ENCODE data around the gene ABHD2. TPM values are rescaled to one million over a fixed set of nuclear protein-coding genes. Genes with fewer than 3 reads are reported as not detected.

ABHD2 gene
- total RNA-seq, 2 experiments from 2014 or later, result 36.0 to 39.2 TPM

GRCh38 chr15:89111961-89112340 lies 23.7 kb downstream of the ABHD2 start:
- DNase-seq (no peak), ATAC-seq (ENCODE audit: poor library complexity) (no peak)
- peaks cover 32% of the 10 kb centered on the region for H3K4me1 Mint-ChIP-seq (ENCODE audit: low read depth)
- peaks cover 54% of the 10 kb centered on the region for H3K36me3 Mint-ChIP-seq (ENCODE audit: low read depth)
- H3K9me3 ChIP-seq (ENCODE audit: control insufficient read depth in 1 of 2, insufficient read depth in 1 of 2, low read length in 2 of 2), result no peaks in the 10 kb centered on the region
- H3K27me3 Mint-ChIP-seq, result no peaks in the 10 kb centered on the region
- H3K27me3 ChIP-seq (ENCODE audit: control insufficient read depth in 1 of 2, insufficient read depth in 2 of 2, low read length in 2 of 2), result no peaks in the 10 kb centered on the region
- no peak overlapping the region for H3K4me3 ChIP-seq (ENCODE audit: low read length)
- peaks cover 17% of the 10 kb centered on the region for H3K4me1 ChIP-seq (ENCODE audit: insufficient read depth, low read length)
- H3K4me3 Mint-ChIP-seq, result no peak overlapping the region
- CTCF ChIA-PET, result interaction anchor here (1.1 kb wide), 1 partner anchor 18 kb away, joined by 7 read pairs; no protein-coding TSS in a partner anchor
- POLR2A ChIA-PET, result interaction anchor here (0.6 kb wide), 1 partner anchor 140 kb away, joined by 4 read pairs; no protein-coding TSS in a partner anchor
- H3K9me3 Mint-ChIP-seq, result no peaks in the 10 kb centered on the region
- peaks cover 29% of the 10 kb centered on the region for H3K36me3 ChIP-seq (ENCODE audit: insufficient read depth, low read length)
- H3K27ac ChIP-seq (ENCODE audit: low read depth in 1 of 2, low read length in 2 of 2), result no peak overlapping the region
- no peak overlapping the region for H3K27ac Mint-ChIP-seq
- no peak for TF ChIP-seq CTCF (IDR thresholded peaks at IDR 0.05)
- intact Hi-C loops (cut with DNase I, micrococcal nuclease), result no loop called here

GRCh38 chr15:89112341-89112971 lies 24.2 kb downstream of the ABHD2 start:
- ChIA-PET CTCF (interaction anchor here (1.1 kb wide), 1 partner anchor 17 kb away, joined by 7 read pairs; no protein-coding TSS in a partner anchor), POLR2A (interaction anchor here (0.6 to 1.1 kb wide), 3 partner anchors 24 to 141 kb away, joined by 3 to 5 read pairs (median 4); partner anchors contain the start of gene ABHD2)
- peaks cover 27% of the 10 kb centered on the region for H3K4me1 Mint-ChIP-seq (ENCODE audit: low read depth)
- no peak overlapping the region for H3K4me3 ChIP-seq (ENCODE audit: low read length)
- H3K36me3 Mint-ChIP-seq (ENCODE audit: low read depth), result peaks cover 54% of the 10 kb centered on the region
- peaks cover 33% of the 10 kb centered on the region for H3K36me3 ChIP-seq (ENCODE audit: insufficient read depth, low read length)
- H3K27ac ChIP-seq (ENCODE audit: low read depth in 1 of 2, low read length in 2 of 2), result no peak overlapping the region
- TF ChIP-seq CTCF (IDR thresholded peaks at IDR 0.05), result no peak
- H3K4me3 Mint-ChIP-seq, result no peak overlapping the region
- H3K9me3 ChIP-seq (ENCODE audit: control insufficient read depth in 1 of 2, insufficient read depth in 1 of 2, low read length in 2 of 2), result no peaks in the 10 kb centered on the region
- no peaks in the 10 kb centered on the region for H3K9me3 Mint-ChIP-seq
- intact Hi-C loops (cut with DNase I, micrococcal nuclease), result no loop called here
- no peaks in the 10 kb centered on the region for H3K27me3 ChIP-seq (ENCODE audit: control insufficient read depth in 1 of 2, insufficient read depth in 2 of 2, low read length in 2 of 2)
- DNase-seq (no peak), ATAC-seq (ENCODE audit: poor library complexity) (no peak)
- H3K27ac Mint-ChIP-seq, result peak overlapping the region; percentile 61
- peaks cover 17% of the 10 kb centered on the region for H3K4me1 ChIP-seq (ENCODE audit: insufficient read depth, low read length)
- H3K27me3 Mint-ChIP-seq, result no peaks in the 10 kb centered on the region

- Mint-ChIP-seq H3K27ac (peak overlapping the region; percentile 61), H3K4me3 (no peak overlapping the region), H3K36me3 (ENCODE audit: low read depth) (peaks cover 56% of the 10 kb centered on the region), H3K4me1 (ENCODE audit: low read depth) (peaks cover 26% of the 10 kb centered on the region), H3K27me3 (no peaks in the 10 kb centered on the region), H3K9me3 (no peaks in the 10 kb centered on the region)
- intact Hi-C loops (cut with DNase I, micrococcal nuclease), result no loop called here
- Histone ChIP-seq H3K9me3 (ENCODE audit: control insufficient read depth in 1 of 2, insufficient read depth in 1 of 2, low read length in 2 of 2) (no peaks in the 10 kb centered on the region), H3K4me3 (ENCODE audit: low read length) (no peak overlapping the region), H3K27ac (ENCODE audit: low read depth in 1 of 2, low read length in 2 of 2) (no peak overlapping the region), H3K27me3 (ENCODE audit: control insufficient read depth in 1 of 2, insufficient read depth in 2 of 2, low read length in 2 of 2) (no peaks in the 10 kb centered on the region), H3K4me1 (ENCODE audit: insufficient read depth, low read length) (peaks cover 17% of the 10 kb centered on the region), H3K36me3 (ENCODE audit: insufficient read depth, low read length) (peaks cover 43% of the 10 kb centered on the region)
- no peak for TF ChIP-seq CTCF (IDR thresholded peaks at IDR 0.05)
- CTCF ChIA-PET, result interaction anchor here (0.9 kb wide), 1 partner anchor 16 kb away, joined by 3 read pairs; no protein-coding TSS in a partner anchor
- POLR2A ChIA-PET, result interaction anchor here (0.6 to 1.1 kb wide), 2 partner anchors 25 to 33 kb away, joined by 3 to 5 read pairs; partner anchors contain the start of gene ABHD2
- DNase-seq, result no peak
- ATAC-seq (ENCODE audit: poor library complexity), result no peak
Observed at GRCh38 chr15:89113296-89114024, 25.2 kb downstream of the ABHD2 start.

All from CD4-positive, alpha-beta T cell (primary cell).